ENCODE measurements around the gene ABAT. TPM values are rescaled to one million over a fixed set of nuclear protein-coding genes. Genes with fewer than 3 reads are reported as not detected.

The ABAT gene
- total and polyA plus RNA-seq, 10 of the 15 experiments (the other 5 are each of a cell fraction or from before 2014, with no cell fraction given): 1.0 to 10.6 (median 1.9) TPM

GRCh38 chr16:8669481-8669880, 4.9 kb upstream of the ABAT start (continued):
- TF ChIP-seq ZNF592 (IDR thresholded peaks at IDR 0.05) (no peak), CTCF (IDR thresholded peaks at IDR 0.05 in 2 of 3, conservative IDR thresholded peaks at IDR 0.05 in 1 of 3; ENCODE audit: control insufficient read depth in 2 of 3, extremely low read depth in 1 of 3, insufficient read depth in 1 of 3, low read depth in 3 of 3, low read length in 3 of 3) (no peak)
- TF ChIP-seq, protein P1, sequence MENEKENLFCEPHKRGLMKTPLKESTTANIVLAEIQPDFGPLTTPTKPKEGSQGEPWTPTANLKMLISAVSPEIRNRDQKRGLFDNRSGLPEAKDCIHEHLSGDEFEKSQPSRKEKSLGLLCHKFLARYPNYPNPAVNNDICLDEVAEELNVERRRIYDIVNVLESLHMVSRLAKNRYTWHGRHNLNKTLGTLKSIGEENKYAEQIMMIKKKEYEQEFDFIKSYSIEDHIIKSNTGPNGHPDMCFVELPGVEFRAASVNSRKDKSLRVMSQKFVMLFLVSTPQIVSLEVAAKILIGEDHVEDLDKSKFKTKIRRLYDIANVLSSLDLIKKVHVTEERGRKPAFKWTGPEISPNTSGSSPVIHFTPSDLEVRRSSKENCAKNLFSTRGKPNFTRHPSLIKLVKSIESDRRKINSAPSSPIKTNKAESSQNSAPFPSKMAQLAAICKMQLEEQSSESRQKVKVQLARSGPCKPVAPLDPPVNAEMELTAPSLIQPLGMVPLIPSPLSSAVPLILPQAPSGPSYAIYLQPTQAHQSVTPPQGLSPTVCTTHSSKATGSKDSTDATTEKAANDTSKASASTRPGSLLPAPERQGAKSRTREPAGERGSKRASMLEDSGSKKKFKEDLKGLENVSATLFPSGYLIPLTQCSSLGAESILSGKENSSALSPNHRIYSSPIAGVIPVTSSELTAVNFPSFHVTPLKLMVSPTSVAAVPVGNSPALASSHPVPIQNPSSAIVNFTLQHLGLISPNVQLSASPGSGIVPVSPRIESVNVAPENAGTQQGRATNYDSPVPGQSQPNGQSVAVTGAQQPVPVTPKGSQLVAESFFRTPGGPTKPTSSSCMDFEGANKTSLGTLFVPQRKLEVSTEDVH (IDR thresholded peaks at IDR 0.05; ENCODE audit: low read depth, partially characterized antibody): no peak

Data from GM12878 (cell line).